ENCODE data around the gene MRC2. TPM values are rescaled to one million over a fixed set of nuclear protein-coding genes. Genes with fewer than 3 reads are reported as not detected.

The MRC2 gene
- polyA plus RNA-seq, 4 donors = 62.6 to 104 (median 78.0) TPM

GRCh38 chr17:62630365-62631085 is 3.1 kb downstream of the MRC2 start:
- DNase-seq (ENCODE audit: low read depth in 4 of 4, low spot score in 2 of 4) = no peak

- no peak for DNase-seq (ENCODE audit: low read depth in 4 of 4, low spot score in 2 of 4)
Measured at GRCh38 chr17:62631086-62631935, 3.8 kb downstream of the MRC2 start.

- DNase-seq (ENCODE audit: low read depth in 4 of 4, low spot score in 2 of 4) = no peak
Measured at GRCh38 chr17:62631936-62632924, 4.8 kb downstream of the MRC2 start.

DNA sequence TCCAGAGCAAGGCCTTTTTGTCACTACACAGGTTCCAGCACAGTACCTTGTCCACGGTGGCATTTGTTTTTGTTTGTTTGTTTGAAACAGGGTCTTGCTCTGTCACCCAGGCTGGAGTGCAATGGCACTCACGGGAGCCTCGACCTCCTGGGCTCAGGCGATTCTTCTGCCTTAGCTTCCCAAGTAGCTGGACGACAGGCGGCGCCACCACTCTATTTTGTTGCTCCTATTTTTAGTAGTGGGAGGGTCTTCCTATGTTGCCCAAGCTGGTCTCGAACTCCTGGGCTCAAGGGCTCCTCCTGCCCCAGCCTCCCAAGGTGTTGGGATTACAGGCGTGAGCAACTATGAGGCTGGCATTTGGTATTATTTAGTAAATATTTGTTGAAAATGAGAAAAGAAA is 10.3 kb downstream of the MRC2 start:
- no peak for DNase-seq (ENCODE audit: low read depth in 4 of 4, low spot score in 2 of 4)

GRCh38 chr17:62641153-62641552 is 13.7 kb downstream of the MRC2 start:
- DNase-seq (ENCODE audit: low read depth in 4 of 4, low spot score in 2 of 4) = no peak

- DNase-seq (ENCODE audit: low read depth in 4 of 4, low spot score in 2 of 4) = no peak
Measured at GRCh38 chr17:62641951-62642350, 14.5 kb downstream of the MRC2 start.

- DNase-seq (ENCODE audit: low read depth in 4 of 4, low spot score in 2 of 4) = no peak
Measured at GRCh38 chr17:62643496-62643895, 16.0 kb downstream of the MRC2 start.

DNA sequence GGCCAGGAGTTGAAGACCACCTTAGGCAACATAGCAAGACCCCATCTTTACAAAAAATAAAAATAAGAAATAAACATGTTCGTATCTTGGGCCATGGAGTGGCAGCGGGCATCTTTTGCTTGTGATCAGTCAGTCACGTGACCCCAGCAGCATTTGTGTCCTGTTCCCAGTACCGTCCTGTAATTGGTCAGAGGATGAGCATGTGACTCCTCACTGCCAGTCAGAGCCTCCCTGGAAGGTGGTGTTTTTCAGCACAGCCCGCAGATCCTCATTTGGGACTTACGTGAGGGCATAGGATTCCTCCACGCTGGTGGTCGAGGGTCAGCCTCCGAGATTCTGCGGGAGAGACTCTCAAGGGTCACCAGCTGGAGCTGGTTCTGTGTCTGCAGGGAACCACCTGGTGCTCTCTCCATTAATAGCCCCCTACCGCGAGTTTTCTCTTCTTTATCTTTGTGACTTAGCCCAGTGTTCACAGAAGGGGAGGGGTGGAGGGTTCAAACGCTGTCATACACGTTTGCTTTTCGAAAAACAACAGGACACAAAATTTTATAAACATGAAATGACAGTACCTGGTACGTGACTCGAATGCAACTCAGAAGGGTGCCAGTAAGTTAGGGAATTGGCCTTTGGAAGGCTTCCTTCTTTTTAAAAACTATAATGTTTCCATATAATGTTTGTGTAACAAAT is 17.2 kb downstream of the MRC2 start:
- no peak for DNase-seq (ENCODE audit: low read depth in 4 of 4, low spot score in 2 of 4)

- DNase-seq (ENCODE audit: low read depth in 4 of 4, low spot score in 2 of 4) = no peak
Measured at GRCh38 chr17:62648251-62648955, 20.9 kb downstream of the MRC2 start.

DNA sequence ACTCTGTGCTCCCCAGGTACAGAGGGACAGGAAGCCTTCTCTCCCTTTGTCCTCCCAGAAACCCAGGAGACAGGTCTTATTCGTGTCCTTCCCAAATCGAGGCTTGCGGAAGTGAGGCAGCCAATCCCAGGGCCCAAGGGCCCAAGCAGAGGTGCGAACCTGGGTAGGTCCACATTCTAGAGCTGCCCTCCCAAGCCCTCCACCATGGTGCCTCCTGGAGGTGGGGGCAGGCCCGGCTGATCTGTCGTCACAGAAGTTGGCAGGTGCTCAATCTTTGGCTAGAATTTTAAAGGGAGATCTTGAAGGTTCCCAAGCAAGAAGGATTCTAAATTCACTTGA is 21.5 kb downstream of the MRC2 start:
- no peak for DNase-seq (ENCODE audit: low read depth in 4 of 4, low spot score in 2 of 4)

- DNase-seq (ENCODE audit: low read depth in 4 of 4, low spot score in 2 of 4) = no peak
Measured at GRCh38 chr17:62649570-62649969, 22.1 kb downstream of the MRC2 start.

GRCh38 chr17:62650587-62650986 is 23.1 kb downstream of the MRC2 start:
- DNase-seq (ENCODE audit: low read depth in 4 of 4, low spot score in 2 of 4) = no peak

- no peak for DNase-seq (ENCODE audit: low read depth in 4 of 4, low spot score in 2 of 4)
Measured at GRCh38 chr17:62652251-62653001, 25.0 kb downstream of the MRC2 start.

GRCh38 chr17:62653002-62653825 is 25.7 kb downstream of the MRC2 start:
- peak in 2 of 4 donors; percentile 62 to 66 for DNase-seq (ENCODE audit: low read depth in 4 of 4, low spot score in 2 of 4)

- DNase-seq (ENCODE audit: low read depth in 4 of 4, low spot score in 2 of 4) = peak in 1 of 4 donors; percentile 38
Measured at GRCh38 chr17:62653826-62654761, 26.6 kb downstream of the MRC2 start.

DNA sequence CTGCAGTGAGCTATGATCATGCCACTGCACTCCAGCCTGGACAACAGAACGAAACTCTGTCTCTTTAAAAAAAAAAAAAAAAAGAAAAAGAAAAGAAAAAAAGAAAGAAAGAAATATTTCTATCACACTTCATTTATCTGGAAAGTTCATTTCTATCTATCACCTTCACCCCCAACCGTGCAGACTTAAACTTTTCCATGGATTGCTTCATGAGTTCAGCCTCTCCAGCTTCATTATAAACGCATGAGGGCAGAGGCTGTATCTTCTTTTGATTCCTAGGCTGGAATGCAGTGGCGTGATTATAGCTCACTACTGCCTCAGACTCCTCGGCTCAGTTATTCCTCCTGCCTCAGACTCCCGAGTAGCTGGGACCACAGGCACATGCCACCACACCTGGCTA is 28.2 kb downstream of the MRC2 start:
- DNase-seq (ENCODE audit: low read depth in 4 of 4, low spot score in 2 of 4) = no peak

DNA sequence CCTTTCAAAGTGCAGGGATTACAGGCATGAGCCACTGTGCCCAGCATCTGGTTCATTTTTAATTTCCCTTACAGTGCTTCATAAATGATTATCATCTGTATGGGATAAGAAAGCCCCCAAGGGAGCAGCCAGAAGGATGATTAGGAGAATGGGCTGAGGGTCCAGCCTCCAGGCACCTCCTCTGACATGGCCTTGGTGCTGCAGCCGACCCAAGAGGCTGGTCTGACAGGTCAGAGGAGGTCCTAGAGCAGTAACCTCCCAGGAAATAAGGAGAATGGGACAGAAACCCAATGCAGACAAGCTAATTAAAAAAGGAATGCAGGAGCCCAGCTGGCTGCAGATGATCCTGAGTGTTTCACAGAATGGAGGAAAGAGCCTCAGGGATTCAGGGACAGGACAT is 29.0 kb downstream of the MRC2 start:
- DNase-seq (ENCODE audit: low read depth in 4 of 4, low spot score in 2 of 4) = no peak

Measured in left renal cortex interstitium (tissue), 4 donors.